ENCODE measurements around the gene RHOF.
A peak's percentile ranks its signal among the peaks of the same experiment; 100 is the strongest.
"Not testable (repeated sequence)": the region's sequence is repeated elsewhere in the genome, so short reads cannot be mapped to it uniquely, and the experiment has no call there.

RHOF gene

GRCh38 chr12:121793838-121794533 lies 498 bp upstream of the RHOF start:
- DNase-seq (ENCODE audit: extremely low read depth in 1 of 2, low read depth in 1 of 2): peak; percentile 88 to 93

- no peak for DNase-seq (ENCODE audit: extremely low read depth in 1 of 2, low read depth in 1 of 2)
Observed at GRCh38 chr12:121792607-121793439, 665 bp downstream of the RHOF start.

- no peak for DNase-seq (ENCODE audit: extremely low read depth in 1 of 2, low read depth in 1 of 2)
Observed at GRCh38 chr12:121791671-121792551, 1.6 kb downstream of the RHOF start.

GRCh38 chr12:121790785-121791184 lies 2.7 kb downstream of the RHOF start:
- DNase-seq (ENCODE audit: extremely low read depth in 1 of 2, low read depth in 1 of 2): not testable (repeated sequence)

- peak; percentile 86 to 93 for DNase-seq (ENCODE audit: extremely low read depth in 1 of 2, low read depth in 1 of 2)
Observed at GRCh38 chr12:121789800-121790728, 3.4 kb downstream of the RHOF start.

GRCh38 chr12:121789233-121789781 lies 4.2 kb downstream of the RHOF start:
- DNase-seq (ENCODE audit: extremely low read depth in 1 of 2, low read depth in 1 of 2): no peak

GRCh38 chr12:121788176-121788818 lies 5.2 kb downstream of the RHOF start:
- DNase-seq (ENCODE audit: extremely low read depth in 1 of 2, low read depth in 1 of 2): no peak

- no peak for DNase-seq (ENCODE audit: extremely low read depth in 1 of 2, low read depth in 1 of 2)
Observed at GRCh38 chr12:121787063-121788025, 6.1 kb downstream of the RHOF start.

- no peak for DNase-seq (ENCODE audit: extremely low read depth in 1 of 2, low read depth in 1 of 2)
Observed at GRCh38 chr12:121786440-121786825, 7.1 kb downstream of the RHOF start.

- DNase-seq (ENCODE audit: extremely low read depth in 1 of 2, low read depth in 1 of 2): no peak
Observed at GRCh38 chr12:121784460-121784859, 9.0 kb downstream of the RHOF start.

GRCh38 chr12:121783766-121784165 lies 9.7 kb downstream of the RHOF start:
- no peak for DNase-seq (ENCODE audit: extremely low read depth in 1 of 2, low read depth in 1 of 2)

GRCh38 chr12:121781998-121782979 lies 11.2 kb downstream of the RHOF start:
- DNase-seq (ENCODE audit: extremely low read depth in 1 of 2, low read depth in 1 of 2): no peak

GRCh38 chr12:121781484-121781997 lies 11.9 kb downstream of the RHOF start:
- DNase-seq (ENCODE audit: extremely low read depth in 1 of 2, low read depth in 1 of 2): no peak

- DNase-seq (ENCODE audit: extremely low read depth in 1 of 2, low read depth in 1 of 2): no peak
Observed at GRCh38 chr12:121780429-121780828, 13.1 kb downstream of the RHOF start.

- no peak for DNase-seq (ENCODE audit: extremely low read depth in 1 of 2, low read depth in 1 of 2)
Observed at GRCh38 chr12:121779422-121779895, 14.0 kb downstream of the RHOF start.

GRCh38 chr12:121778567-121779421 lies 14.7 kb downstream of the RHOF start:
- no peak for DNase-seq (ENCODE audit: extremely low read depth in 1 of 2, low read depth in 1 of 2)
